ENCODE data around the gene IP6K3. TPM values are rescaled to one million over a fixed set of nuclear protein-coding genes. Genes with fewer than 3 reads are reported as not detected.

Gene IP6K3
- total RNA-seq, 1 experiment from 2014 or later = not detected

DNA sequence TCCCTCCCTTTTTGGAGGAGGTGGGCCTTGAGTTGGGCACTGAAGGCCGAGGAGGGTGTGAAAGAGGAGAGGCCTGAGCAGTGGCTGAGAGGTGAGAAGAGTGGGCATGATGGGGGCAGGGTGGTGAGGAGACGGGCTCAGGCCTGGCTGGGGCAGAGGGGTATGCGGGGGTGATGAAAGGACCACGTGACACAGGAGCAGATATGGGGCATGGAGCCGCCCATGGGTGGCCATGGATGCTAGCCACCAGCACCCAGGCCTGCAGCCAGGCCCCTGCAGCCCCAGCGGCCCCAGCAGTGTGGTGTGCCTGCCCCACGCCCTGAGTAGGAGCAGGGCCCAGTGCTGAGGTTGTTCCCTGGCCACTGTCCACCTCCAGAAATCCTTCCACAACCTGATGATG is 61.7 kb downstream of the IP6K3 start:
- CTCF ChIA-PET = no interaction called here

DNA sequence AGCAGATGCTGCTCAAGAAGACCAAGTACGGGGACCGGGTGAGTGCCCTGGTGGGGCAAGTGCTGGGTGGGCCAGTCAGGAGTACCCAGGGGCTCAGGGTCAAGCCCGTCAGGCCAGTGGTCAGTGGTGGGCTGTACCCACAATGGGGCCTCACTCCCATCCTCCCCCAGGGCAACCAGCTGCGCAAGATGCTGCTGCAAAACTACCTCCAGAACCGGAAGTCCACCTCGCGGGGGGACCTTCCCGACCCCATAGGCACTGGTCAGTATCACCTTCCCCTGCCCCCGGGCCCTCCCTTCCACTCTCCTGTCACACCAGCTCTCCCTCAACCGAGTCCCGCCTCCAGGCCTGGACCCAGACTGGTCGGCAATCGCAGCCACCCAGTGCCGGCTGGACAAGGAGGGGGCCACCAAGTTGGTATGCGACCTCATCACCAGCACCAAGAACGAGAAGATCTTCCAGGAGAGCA is 62.2 kb downstream of the IP6K3 start:
- POLR2A ChIA-PET = no interaction called here
- H3K27me3 ChIP-seq (ENCODE audit: control insufficient read depth, insufficient read depth, low read length) = no peaks in the 10 kb centered on the region
- DNase-seq (ENCODE audit: low read depth, low spot score) = no peak
- in situ Hi-C loops (cut with HindIII; ENCODE audit: low pct_unique_long_range_greater_than_20kb, low sequenced_read_pairs) = no loop called here
- no peak for TF ChIP-seq REST (IDR thresholded peaks at IDR 0.05; ENCODE audit: insufficient read depth in 1 of 2, low read depth in 2 of 2, low read length in 1 of 2)
- H3K27ac ChIP-seq (ENCODE audit: low read length) = no peak overlapping the region
- no peak for ATAC-seq
- no TSS peak for BruUV-seq (replicated peaks)
- CTCF ChIA-PET = no interaction called here
- no peaks in the 10 kb centered on the region for H3K4me1 ChIP-seq (ENCODE audit: control insufficient read depth, insufficient read depth, low read length)
- intact Hi-C loops (cut with micrococcal nuclease; ENCODE audit: unreplicated experiment) = no loop called here
- no peak overlapping the region for H3K4me3 ChIP-seq (ENCODE audit: low read depth in 2 of 2, low read length in 2 of 2)
- no peaks in the 10 kb centered on the region for H3K9me3 ChIP-seq (ENCODE audit: control insufficient read depth, insufficient read depth, low read depth, low read length)
- H3K36me3 ChIP-seq (ENCODE audit: control insufficient read depth, insufficient read depth, low read length) = no peaks in the 10 kb centered on the region

More for the DNA sequence above, 61.7 kb downstream of the IP6K3 start:
- POLR2A ChIA-PET = no interaction called here
- Histone ChIP-seq H3K4me1 (ENCODE audit: control insufficient read depth, insufficient read depth, low read length) (no peaks in the 10 kb centered on the region), H3K36me3 (ENCODE audit: control insufficient read depth, insufficient read depth, low read length) (0 out of 2 replicates have a peak, but pooled peaks cover 2% of the 10 kb centered on the region), H3K27ac (ENCODE audit: low read length) (no peak overlapping the region), H3K27me3 (ENCODE audit: control insufficient read depth, insufficient read depth, low read length) (no peaks in the 10 kb centered on the region), H3K9me3 (ENCODE audit: control insufficient read depth, insufficient read depth, low read depth, low read length) (no peaks in the 10 kb centered on the region), H3K4me3 (ENCODE audit: low read depth in 2 of 2, low read length in 2 of 2) (no peak overlapping the region)
- in situ Hi-C loops (cut with HindIII; ENCODE audit: low pct_unique_long_range_greater_than_20kb, low sequenced_read_pairs) = no loop called here
- ATAC-seq (no peak), DNase-seq (ENCODE audit: low read depth, low spot score) (no peak)
- intact Hi-C loops (cut with micrococcal nuclease; ENCODE audit: unreplicated experiment) = no loop called here
- TF ChIP-seq TCF7L2 (IDR thresholded peaks at IDR 0.05; ENCODE audit: low read depth, low read length) (no peak), SIN3A (IDR thresholded peaks at IDR 0.05; ENCODE audit: borderline replicate concordance, insufficient read depth, low read depth, low read length) (no peak), POLR2AphosphoS5 (IDR thresholded peaks at IDR 0.05; ENCODE audit: low read depth, low read length) (no peak), REST (IDR thresholded peaks at IDR 0.05; ENCODE audit: insufficient read depth in 1 of 2, low read depth in 2 of 2, low read length in 1 of 2) (no peak)
- TF ChIP-seq, protein P1, sequence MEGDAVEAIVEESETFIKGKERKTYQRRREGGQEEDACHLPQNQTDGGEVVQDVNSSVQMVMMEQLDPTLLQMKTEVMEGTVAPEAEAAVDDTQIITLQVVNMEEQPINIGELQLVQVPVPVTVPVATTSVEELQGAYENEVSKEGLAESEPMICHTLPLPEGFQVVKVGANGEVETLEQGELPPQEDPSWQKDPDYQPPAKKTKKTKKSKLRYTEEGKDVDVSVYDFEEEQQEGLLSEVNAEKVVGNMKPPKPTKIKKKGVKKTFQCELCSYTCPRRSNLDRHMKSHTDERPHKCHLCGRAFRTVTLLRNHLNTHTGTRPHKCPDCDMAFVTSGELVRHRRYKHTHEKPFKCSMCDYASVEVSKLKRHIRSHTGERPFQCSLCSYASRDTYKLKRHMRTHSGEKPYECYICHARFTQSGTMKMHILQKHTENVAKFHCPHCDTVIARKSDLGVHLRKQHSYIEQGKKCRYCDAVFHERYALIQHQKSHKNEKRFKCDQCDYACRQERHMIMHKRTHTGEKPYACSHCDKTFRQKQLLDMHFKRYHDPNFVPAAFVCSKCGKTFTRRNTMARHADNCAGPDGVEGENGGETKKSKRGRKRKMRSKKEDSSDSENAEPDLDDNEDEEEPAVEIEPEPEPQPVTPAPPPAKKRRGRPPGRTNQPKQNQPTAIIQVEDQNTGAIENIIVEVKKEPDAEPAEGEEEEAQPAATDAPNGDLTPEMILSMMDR (IDR thresholded peaks at IDR 0.05) = no peak
- TSS peak; percentile 36 for BruUV-seq (replicated peaks)

All from Panc1 (cell line).